ENCODE results near the gene MIOS.
"Not testable (repeated sequence)": the region's sequence is repeated elsewhere in the genome, so short reads cannot be mapped to it uniquely, and the experiment has no call there.

MIOS gene

DNA sequence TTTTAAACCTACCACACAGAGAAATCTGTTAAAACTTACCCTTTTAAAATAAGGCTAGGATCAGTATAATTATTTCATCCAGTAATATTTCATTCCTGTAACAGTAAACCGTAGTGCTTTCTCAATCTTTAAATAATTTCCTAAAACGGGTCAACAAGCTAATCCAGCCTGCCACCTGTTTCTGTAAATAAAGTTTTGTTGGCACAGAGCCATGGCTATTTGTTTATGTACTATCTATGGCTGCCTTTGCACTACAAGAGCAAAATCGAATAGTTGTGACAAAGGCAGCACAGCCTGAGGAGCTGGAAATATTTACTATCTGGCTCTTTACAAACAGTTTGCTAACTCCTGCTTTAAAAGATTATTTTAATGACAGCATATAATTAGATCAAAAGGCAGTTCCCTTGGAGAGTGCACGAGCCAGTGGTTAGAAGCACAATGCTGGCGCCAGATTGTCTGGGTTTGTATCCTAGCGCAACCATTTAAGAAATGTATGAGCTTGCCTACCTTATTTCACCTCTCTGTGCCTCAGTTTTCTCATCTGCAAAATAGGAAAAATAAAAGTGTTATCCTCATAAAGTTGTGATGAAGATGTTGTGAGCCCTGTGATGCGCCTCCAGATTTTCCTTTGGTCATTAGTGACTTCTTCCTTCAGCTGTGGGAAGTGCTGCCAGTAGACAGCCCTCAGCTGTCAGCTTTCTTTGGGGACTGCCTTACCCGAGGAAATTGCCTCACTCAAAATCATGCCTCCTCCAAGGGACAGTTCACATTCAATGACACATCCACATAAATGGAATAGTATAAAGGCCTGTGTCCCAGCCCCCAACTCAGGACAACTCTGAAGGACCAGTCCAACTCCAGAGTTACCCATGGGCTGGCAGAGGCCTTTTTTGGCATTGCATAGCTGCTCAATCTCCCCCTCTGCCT lies 11.8 kb upstream of the MIOS start:
- DNase-seq = no peak

GRCh38 chr7:7556852-7557251 lies 9.8 kb upstream of the MIOS start:
- DNase-seq = no peak

- no peak for DNase-seq
Measured at GRCh38 chr7:7557252-7557651, 9.4 kb upstream of the MIOS start.

DNA sequence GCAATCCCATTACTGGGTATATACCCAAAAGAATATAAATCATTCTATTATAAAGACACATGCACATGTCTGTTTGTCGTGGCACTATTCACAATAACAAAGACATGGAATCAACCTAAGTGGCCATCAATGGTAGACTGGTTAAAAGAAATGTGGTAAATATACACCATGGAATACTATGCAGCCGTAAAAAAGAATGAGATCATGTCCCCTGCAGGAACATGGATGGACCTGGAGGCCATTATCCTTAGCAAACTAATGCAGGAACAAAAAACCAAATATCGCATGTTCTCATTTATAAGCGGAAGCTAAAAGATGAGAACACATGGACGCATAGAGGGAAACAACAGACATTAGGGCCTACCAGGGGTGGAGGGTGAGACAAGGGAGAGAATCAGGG lies 5.1 kb upstream of the MIOS start:
- not testable (repeated sequence) for DNase-seq

DNA sequence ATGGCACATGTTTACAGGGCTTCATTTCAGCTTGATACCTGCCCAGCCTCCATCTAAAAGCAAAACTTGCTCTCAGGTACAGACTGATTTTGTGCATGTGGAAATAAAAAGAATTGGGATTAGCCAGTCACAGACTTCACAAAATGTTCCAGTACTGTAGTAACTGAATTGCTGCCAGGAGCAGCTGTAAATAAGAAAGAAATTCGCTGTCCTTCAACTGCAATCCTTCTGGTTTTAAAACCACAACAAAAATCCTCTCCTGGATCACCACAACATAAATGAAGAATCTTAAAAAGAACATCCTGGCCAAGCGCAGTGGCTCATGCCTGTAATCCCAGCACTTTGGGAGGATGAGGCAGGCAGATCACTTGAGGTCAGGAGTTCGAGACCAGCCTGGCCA lies 3.9 kb upstream of the MIOS start:
- no peak for DNase-seq

DNA sequence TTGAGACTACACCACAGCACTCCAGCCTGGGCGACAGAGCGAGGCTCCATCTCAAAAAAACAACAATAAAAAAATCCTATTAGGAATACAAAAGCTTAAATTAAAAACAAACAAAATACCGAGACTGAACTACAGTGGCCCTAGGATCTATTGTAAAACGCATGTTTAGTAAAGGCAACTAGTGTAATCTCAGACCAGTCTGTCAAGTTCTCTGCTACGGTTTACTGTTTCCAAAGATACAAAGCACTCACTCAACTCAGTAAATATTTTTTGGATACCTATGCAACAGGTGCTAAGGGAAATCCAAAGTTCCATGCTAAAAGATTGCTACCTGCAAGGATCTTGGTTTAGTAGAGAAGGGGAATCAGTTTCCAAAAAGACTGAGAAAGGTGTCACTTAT lies 3.4 kb upstream of the MIOS start:
- DNase-seq = no peak

GRCh38 chr7:7563813-7564212 lies 2.9 kb upstream of the MIOS start:
- DNase-seq = no peak

DNA sequence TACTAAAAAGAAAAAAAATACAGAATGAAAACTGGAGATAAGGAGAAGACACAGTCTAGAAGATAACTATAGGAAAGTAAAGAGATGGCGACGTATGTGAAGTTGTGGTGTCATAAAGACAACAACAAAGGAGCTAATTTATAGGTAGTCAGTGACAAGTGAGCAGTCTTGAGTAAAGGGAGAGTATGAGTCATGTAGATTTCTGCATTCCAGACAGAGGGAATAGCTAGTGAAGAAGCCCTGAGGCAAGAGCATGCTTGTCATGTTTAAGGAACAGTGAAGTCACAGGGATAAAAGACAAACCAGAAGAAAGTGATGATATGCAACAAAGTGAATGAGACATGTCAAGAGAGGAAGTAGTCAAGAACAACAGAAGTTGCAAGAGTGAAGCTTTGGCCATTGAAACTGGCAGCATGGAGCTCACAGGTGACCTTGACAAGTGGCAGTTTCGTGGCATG lies 2.3 kb upstream of the MIOS start:
- DNase-seq = no peak

DNA sequence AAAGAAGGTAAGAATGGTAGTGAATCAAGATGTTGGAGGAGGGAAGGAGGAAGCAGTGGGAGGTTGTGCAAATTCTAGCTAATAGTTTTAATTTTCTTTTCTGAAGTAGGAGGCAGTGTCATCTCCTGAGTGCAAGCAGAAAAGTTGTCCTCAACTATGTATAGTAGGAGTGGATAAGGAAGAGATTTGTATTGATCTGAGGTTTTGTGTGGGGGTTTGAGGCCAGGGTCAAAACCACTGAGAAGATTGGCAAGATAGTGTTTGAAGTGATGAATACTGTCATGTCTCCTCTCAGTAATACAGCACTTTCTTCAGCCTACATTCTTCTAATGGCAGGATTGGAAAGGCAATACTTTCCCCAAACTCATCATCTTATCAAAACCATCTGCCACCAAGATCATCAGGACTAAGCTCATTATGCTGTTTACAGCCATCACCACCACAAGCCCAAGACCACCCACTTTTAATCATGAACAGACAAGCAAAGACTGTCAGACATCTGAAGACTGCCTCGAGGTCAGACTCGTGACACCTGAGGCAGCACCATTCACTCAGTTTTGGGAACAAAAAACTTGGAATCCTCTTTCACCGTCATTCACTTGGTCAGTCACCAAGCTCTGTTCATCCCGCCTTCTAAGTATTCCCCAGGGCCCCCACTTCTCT lies 1.5 kb upstream of the MIOS start:
- no peak for DNase-seq

- DNase-seq = no peak
Measured at GRCh38 chr7:7565746-7566650, 686 bp upstream of the MIOS start.

DNA sequence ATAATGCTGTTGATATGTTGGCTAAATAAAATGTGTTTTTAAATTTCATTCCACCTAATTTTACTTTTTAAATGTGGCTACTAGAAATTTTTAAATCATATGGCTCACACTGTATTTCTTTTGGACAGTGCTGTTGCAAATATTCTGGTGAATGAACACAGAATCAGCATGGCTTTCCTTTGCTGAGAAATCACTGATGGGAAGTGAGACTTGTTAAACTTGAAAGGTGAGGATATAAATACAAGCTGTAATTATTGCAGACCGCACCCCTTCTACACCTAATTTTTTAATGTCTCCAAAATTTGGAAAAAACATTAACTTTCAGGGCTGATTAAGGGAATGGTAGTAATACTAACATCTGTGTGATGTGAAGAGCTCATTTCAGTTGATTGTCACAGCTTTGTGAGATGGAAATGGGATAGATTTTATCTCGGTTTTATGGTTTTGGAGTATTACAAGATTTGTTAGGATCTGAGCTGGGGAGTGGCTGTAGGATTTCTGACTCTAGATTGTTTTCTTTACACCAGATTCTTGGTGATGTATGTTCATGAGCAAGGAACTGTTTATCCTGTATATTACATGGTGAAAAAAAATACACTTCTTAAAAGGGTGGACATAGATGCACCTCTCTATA lies 1.3 kb downstream of the MIOS start:
- DNase-seq = no peak

DNA sequence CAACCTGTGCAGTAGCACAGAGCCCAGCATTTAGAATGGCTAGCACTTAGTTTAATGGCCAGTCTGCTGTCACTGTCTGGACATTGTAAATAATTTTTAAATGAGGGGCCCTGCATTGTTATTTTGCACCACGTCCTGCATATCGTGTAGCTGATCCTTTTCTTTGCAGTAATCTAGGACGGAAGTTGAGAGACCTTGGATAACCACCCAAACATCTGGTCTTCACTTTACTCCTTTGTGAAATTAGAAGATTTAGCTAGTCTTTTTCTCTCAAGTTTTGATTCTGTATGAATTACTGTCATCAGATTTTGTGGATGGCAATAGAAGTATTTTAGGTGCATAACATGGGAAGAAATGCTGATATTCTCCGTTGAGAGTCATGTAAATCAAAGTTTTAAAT lies 1.9 kb downstream of the MIOS start:
- DNase-seq = no peak

DNA sequence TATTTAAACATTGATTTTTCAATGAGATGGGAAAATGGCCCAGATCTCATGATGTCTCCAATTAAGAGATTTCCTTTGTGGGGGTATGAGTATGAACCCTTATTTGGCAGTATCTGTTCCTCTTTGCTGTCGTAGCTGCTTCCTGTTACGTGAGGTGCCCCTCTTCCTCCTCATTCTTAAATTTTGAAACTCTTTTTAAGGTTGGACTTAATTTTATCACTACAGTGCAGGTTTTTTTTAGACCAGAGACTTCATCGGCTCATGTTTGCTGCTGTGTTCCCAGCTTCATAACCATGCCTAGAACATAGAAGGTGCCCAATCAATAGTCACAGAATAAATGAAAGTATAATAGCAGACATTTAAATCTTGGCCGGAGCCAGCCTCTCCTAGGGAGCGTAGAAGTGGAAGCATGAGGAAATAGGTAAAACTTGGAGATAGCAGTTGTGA lies 2.4 kb downstream of the MIOS start:
- DNase-seq = no peak

DNA sequence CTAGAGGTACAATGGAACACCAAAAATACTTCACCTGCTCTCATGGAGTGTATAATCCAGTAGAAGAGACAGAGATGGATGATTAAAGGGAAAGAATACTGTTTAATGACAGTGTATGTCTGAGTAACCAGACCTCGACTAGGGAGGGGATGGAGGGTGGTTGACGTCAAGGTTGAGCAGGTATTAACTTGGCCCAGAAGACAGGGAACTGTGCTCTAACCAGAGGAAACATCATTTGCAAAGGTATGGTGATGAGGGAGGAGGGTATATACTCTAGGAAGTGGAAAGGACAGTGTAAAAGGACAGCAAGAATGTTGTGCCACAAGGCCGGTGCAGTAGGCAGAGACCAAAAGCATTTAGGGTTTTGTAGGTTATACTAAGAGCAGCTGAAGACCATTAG lies 2.9 kb downstream of the MIOS start:
- DNase-seq = no peak

GRCh38 chr7:7570584-7570983 lies 3.9 kb downstream of the MIOS start:
- DNase-seq = no peak

GRCh38 chr7:7573701-7574100 lies 7.0 kb downstream of the MIOS start:
- no peak for DNase-seq

DNA sequence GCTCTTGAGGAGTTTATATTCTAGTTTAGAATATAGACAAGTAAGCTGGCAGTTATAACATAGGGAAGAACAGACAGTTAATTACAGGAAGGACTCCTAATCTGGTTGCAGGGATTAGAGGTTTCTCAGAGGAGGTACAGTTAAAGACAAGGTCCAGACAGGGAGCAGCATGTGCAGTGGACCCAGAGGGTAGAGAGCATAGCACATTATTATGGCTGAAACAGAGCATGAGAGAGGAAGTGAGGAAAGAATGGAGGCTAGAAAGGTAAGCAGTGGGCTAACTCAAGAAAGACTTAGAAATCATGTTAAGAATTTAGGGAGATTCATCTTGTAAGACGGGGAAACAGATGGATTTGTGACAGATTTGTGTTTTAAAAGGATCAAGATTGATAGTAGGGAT lies 9.7 kb downstream of the MIOS start:
- no peak for DNase-seq

- no peak for DNase-seq
Measured at GRCh38 chr7:7577888-7578287, 11.2 kb downstream of the MIOS start.

- DNase-seq = no peak
Measured at GRCh38 chr7:7579638-7580037, 13.0 kb downstream of the MIOS start.

DNA sequence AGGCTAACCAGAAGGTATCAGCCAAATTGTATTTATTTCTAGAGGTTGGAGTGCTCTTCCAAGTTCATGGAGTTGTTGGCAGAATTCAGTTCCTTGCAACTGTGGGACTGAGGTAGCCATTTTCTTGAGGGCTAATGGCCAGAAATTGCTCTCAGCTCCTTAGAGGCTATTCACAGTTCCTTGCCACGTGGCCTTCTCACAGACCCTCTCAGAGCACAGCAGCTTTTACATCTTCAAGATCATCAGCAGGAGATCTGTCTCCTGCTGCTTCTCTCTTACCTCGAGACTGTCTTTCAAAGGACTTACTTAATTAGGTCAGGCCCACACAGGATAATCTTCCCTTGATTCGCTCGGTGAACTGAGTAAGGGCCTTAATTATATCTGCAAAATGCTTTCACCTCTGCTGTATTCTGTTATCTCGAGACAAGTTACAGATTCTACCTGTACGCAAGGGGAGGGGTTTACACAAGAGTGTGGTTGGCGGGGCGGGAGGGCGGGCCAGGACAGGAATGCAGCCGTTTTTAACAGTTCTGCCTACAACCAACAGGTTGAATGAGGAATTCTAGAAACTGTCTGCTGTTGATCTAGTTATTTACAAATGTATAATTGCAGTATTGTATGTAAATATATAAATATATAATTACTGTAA lies 15.0 kb downstream of the MIOS start:
- DNase-seq = no peak

DNA sequence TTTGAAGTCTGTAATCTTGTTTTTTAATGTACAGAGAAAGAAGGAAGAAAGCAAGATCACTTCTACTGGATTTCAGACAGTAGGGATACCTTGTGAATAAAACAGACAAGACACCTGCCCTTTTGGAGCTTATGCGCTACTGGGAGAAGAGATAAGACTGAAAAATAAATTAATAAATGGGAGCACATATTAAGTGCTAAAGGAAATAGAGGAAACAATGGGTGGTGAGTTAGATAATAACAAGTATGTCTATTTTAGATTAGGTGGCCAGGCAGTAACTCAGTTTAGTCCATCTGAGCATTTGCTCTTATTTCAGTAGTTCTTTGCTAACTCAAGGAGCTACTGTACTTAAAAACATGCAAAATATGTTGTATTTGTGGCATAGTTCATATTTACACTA lies 15.9 kb downstream of the MIOS start:
- no peak for DNase-seq

DNA sequence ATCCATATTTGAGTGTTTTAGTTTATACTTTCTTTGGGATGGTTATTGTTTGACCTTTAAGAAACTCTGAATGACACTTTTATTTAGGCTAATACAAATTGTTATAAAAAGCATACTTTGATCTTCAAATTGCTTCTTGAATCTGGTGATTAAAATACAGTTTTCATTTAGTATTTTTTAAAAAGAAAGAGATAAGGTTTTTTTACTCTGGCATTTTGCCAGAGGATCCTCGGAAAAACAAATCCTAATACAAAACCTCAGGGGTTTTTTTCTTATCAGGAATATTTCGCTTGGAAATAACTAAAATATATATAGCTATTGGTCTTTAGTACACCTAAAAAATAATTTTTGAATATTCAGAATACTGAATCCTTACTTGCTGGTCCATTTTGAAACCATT lies 17.0 kb downstream of the MIOS start:
- DNase-seq = no peak

Measured in effector CD4-positive, alpha-beta T cell (primary cell).